NOMO-1 treated with dmso at 0.1 percent for 144 hours (cell line): ENCODE results near the gene IL25.
"Not testable (repeated sequence)": the region's sequence is repeated elsewhere in the genome, so short reads cannot be mapped to it uniquely, and the experiment has no call there.

Source experiments
- DNase-seq: peaks from one replicate; lab custom pipeline; 2025; ENCODE audit not compliant: unreplicated experiment; lab: John Stamatoyannopoulos, UW

Gene IL25

GRCh38 chr14:23371865-23372264 is 744 bp upstream of the IL25 start:
- no peak for DNase-seq

GRCh38 chr14:23373041-23373440 is 432 bp downstream of the IL25 start:
- DNase-seq: no peak

GRCh38 chr14:23375527-23376251 is 3.1 kb downstream of the IL25 start:
- DNase-seq: no peak

GRCh38 chr14:23376482-23377197 is 4.0 kb downstream of the IL25 start, which contains the start of gene CMTM5:
Gene CMTM5, plus strand, starts transcription at chr14:23377046. Its CDS starts 206 bp downstream, at chr14:23377252.
- no peak for DNase-seq

GRCh38 chr14:23377198-23377550 is 4.6 kb downstream of the IL25 start:
- DNase-seq: no peak

GRCh38 chr14:23377573-23378563 is 5.3 kb downstream of the IL25 start:
- DNase-seq: no peak

- no peak for DNase-seq
Observed at GRCh38 chr14:23378612-23379220, 6.1 kb downstream of the IL25 start.

- DNase-seq: no peak
Observed at GRCh38 chr14:23379366-23380196, 7.0 kb downstream of the IL25 start.

GRCh38 chr14:23380197-23380914 is 7.7 kb downstream of the IL25 start:
- no peak for DNase-seq

GRCh38 chr14:23380976-23381375 is 8.4 kb downstream of the IL25 start:
- no peak for DNase-seq

GRCh38 chr14:23381871-23382270 is 9.3 kb downstream of the IL25 start:
- no peak for DNase-seq

GRCh38 chr14:23382276-23382675 is 9.7 kb downstream of the IL25 start:
- DNase-seq: no peak

- no peak for DNase-seq
Observed at GRCh38 chr14:23382731-23383440, 10.3 kb downstream of the IL25 start.

- no peak for DNase-seq
Observed at GRCh38 chr14:23384364-23385080, 11.9 kb downstream of the IL25 start.

GRCh38 chr14:23385244-23385641 is 12.6 kb downstream of the IL25 start:
- DNase-seq: no peak

GRCh38 chr14:23385642-23386265 is 13.1 kb downstream of the IL25 start:
- no peak for DNase-seq

- DNase-seq: not testable (repeated sequence)
Observed at GRCh38 chr14:23386266-23386657, 13.7 kb downstream of the IL25 start.

- no peak for DNase-seq
Observed at GRCh38 chr14:23386999-23387398, 14.4 kb downstream of the IL25 start.
